Measurements from ENCODE around the gene PIGM. TPM values are rescaled to one million over a fixed set of nuclear protein-coding genes. Genes with fewer than 3 reads are reported as not detected.
A peak's percentile ranks its signal among the peaks of the same experiment; 100 is the strongest.

The PIGM gene
- total and polyA plus RNA-seq, 2 of the 13 experiments (the other 11 are each of a cell fraction or from before 2014, with no cell fraction given) = 3.4 to 4.6 TPM

GRCh38 chr1:160011781-160012180 is 20.0 kb downstream of the PIGM start:
- no peak for FAIRE-seq
- in situ Hi-C loops (cut with HindIII; ENCODE audit: extremely low pct_ligation_motif_present, low pct_unique_long_range_greater_than_20kb) (no loop called here), intact Hi-C loops (cut with micrococcal nuclease; ENCODE audit: unreplicated experiment) (no loop called here)
- H3K36me3 ChIP-seq (replicated peaks in 1 of 2; ENCODE audit: control insufficient read depth in 1 of 2, insufficient read depth in 2 of 2, low read length in 2 of 2) = no peaks in the 10 kb centered on the region
- no peaks in the 10 kb centered on the region for H3K9me3 ChIP-seq (ENCODE audit: low read length)
- H3K4me3 ChIP-seq (replicated peaks in 1 of 3; ENCODE audit: insufficient read depth in 1 of 3, low read depth in 2 of 3, low read length in 3 of 3) = no peak overlapping the region
- no peaks in the 10 kb centered on the region for H4K20me1 ChIP-seq (ENCODE audit: insufficient read depth, low read length)
- H3K9ac ChIP-seq (ENCODE audit: insufficient read depth, low read depth, low read length) = no peak overlapping the region
- BruUV-seq (replicated peaks) = no TSS peak
- CTCF ChIA-PET (ENCODE audit: low intra/inter-chr PET ratio, low total read pairs) = no interaction called here
- DNase-seq (ENCODE audit: low spot score) = no peak
- no peaks in the 10 kb centered on the region for H3K4me1 ChIP-seq (ENCODE audit: insufficient read depth, low read length)
- 2% methylated on average over 2 of the region's 3 CpGs for WGBS (ENCODE audit: low lambda C conversion rate)
- 0 out of 5 replicates have a peak, but pooled peaks cover 0 to 7% of the 10 kb centered on the region in 2 experiments for H3K27me3 ChIP-seq (ENCODE audit: control insufficient read depth in 1 of 2, insufficient read depth in 2 of 2, low read length in 2 of 2)
- no peaks in the 10 kb centered on the region for H3K79me2 ChIP-seq (ENCODE audit: insufficient read depth, low read length)
- no peak overlapping the region for H3K27ac ChIP-seq (ENCODE audit: extremely low read length, insufficient read depth, low read length)
- no peak for ATAC-seq
- POLR2A ChIA-PET = no interaction called here
- TF ChIP-seq TBL1XR1 (IDR thresholded peaks at IDR 0.05; ENCODE audit: borderline replicate concordance, low read length, partially characterized antibody) = no peak
- 0 out of 2 replicates have a peak, but pooled peaks have one; percentile 13 for TF ChIP-seq HNF4A (CRISPR knock-in tag; IDR thresholded peaks at IDR 0.05)
- H2AFZ ChIP-seq (ENCODE audit: low read length) = no peak overlapping the region
- H3K4me2 ChIP-seq (ENCODE audit: low read depth, low read length) = no peak overlapping the region

GRCh38 chr1:160009801-160010200 is 22.0 kb downstream of the PIGM start:
- CTCF ChIA-PET (ENCODE audit: low intra/inter-chr PET ratio, low total read pairs) = no interaction called here
- 0% methylated on average over 2 of the region's 2 CpGs for WGBS (ENCODE audit: low lambda C conversion rate)

More at GRCh38 chr1:160009801-160010200, 22.0 kb downstream of the PIGM start:
- Histone ChIP-seq H3K9me3 (ENCODE audit: low read length) (no peaks in the 10 kb centered on the region), H3K27ac (ENCODE audit: extremely low read length, insufficient read depth, low read length) (no peak overlapping the region), H3K9ac (ENCODE audit: insufficient read depth, low read depth, low read length) (no peak overlapping the region), H4K20me1 (ENCODE audit: insufficient read depth, low read length) (no peaks in the 10 kb centered on the region), H3K79me2 (ENCODE audit: insufficient read depth, low read length) (no peaks in the 10 kb centered on the region), H3K27me3 (ENCODE audit: control insufficient read depth in 1 of 2, insufficient read depth in 2 of 2, low read length in 2 of 2) (0 out of 5 replicates have a peak, but pooled peaks cover 0 to 7% of the 10 kb centered on the region in 2 experiments), H3K4me3 (replicated peaks in 1 of 3; ENCODE audit: insufficient read depth in 1 of 3, low read depth in 2 of 3, low read length in 3 of 3) (no peak overlapping the region), H3K4me2 (ENCODE audit: low read depth, low read length) (no peak overlapping the region), H3K4me1 (ENCODE audit: insufficient read depth, low read length) (no peaks in the 10 kb centered on the region), H2AFZ (ENCODE audit: low read length) (no peak overlapping the region), H3K36me3 (replicated peaks in 1 of 2; ENCODE audit: control insufficient read depth in 1 of 2, insufficient read depth in 2 of 2, low read length in 2 of 2) (no peaks in the 10 kb centered on the region)
- no peak for FAIRE-seq
- ATAC-seq = no peak
- POLR2A ChIA-PET = no interaction called here
- intact Hi-C loops (cut with micrococcal nuclease; ENCODE audit: unreplicated experiment) = no loop called here
- no TSS peak for BruUV-seq (replicated peaks)
- in situ Hi-C loops (cut with HindIII; ENCODE audit: extremely low pct_ligation_motif_present, low pct_unique_long_range_greater_than_20kb) = loop anchor here (5.0 kb wide), 2 partner anchors 72 to 212 kb away; no protein-coding TSS in a partner anchor
- TF ChIP-seq RNF219 (CRISPR knock-in tag; IDR thresholded peaks at IDR 0.05) (no peak), ZFP36L2 (CRISPR knock-in tag; IDR thresholded peaks at IDR 0.05) (no peak), MLX (CRISPR knock-in tag; IDR thresholded peaks at IDR 0.05) (no peak), SMARCC2 (IDR thresholded peaks at IDR 0.05) (no peak), ZNF792 (CRISPR knock-in tag; IDR thresholded peaks at IDR 0.05) (no peak), KAT8 (CRISPR knock-in tag; IDR thresholded peaks at IDR 0.05) (no peak), TBL1XR1 (IDR thresholded peaks at IDR 0.05; ENCODE audit: borderline replicate concordance, low read length, partially characterized antibody) (no peak), ZNF576 (CRISPR knock-in tag; IDR thresholded peaks at IDR 0.05) (no peak)
- DNase-seq (ENCODE audit: low spot score) = no peak
